K562 (cell line): Measurements from ENCODE around the gene KNDC1. TPM values are rescaled to one million over a fixed set of nuclear protein-coding genes. Genes with fewer than 3 reads are reported as not detected.

Experiments
- ATAC-seq: fragments of 200-7000 bp; cut with Tn5 transposase; 3 replicates; pipeline ENCODE4 v1.9.1; 2020; ENCODE audit warnings: moderate library complexity
- BruUV-seq: library from RNA; stranded (reverse); fragments of 400-500 nt; replicated peaks from 2 replicates; lab custom pipeline; 2021; lab: Mats Ljungman, UMichigan
- CTCF ChIA-PET: fragments of 300-600 bp; formaldehyde crosslinking; extraction: SDS; loops from one replicate; lab custom pipeline; 2021; ENCODE audit warnings: low intra/inter-chr PET ratio; lab: Yijun Ruan, JAX
- POLR2A ChIA-PET: fragments of 300-600, 350-650 bp; sonication (Branson Sonifier 250); formaldehyde crosslinking; extraction: SDS; loops from one replicate; lab custom pipeline; 2021; ENCODE audit warnings: antibody characterized with exemption, inconsistent platforms; lab: Yijun Ruan, JAX
- DNase-seq, 4 experiments: peaks; one replicate each; pipeline versions ENCODE4 v3.0.0 to v3.0.0-alpha.2; 2011 to 2018; ENCODE audit warnings: low spot score in 3 of 4, mixed read lengths in 3 of 4; ENCODE audit errors: extremely low read depth in 1 of 4
- FAIRE-seq: peaks from 2 replicates; lab custom pipeline; 2011; peaks lifted over from hg19 to GRCh38; lab: Jason Lieb, UNC
- H2AFZ ChIP-seq: 2 replicates; pipeline ENCODE4 v1.6.0; 2011; ENCODE audit warnings: low read depth, low read length, control low read depth, inconsistent platforms
- H3K27ac ChIP-seq: fragments of 200-600 bp; 3 replicates; pipeline ENCODE4 v1.8.0; 2011; ENCODE audit warnings: low read depth, mild to moderate bottlenecking, control low read depth, inconsistent platforms, low read length, moderate library complexity, mixed read lengths; ENCODE audit errors: extremely low read depth
- H3K27me3 ChIP-seq, 2 experiments: fragments of 300-600 bp in 1 of 2; 2 replicates in 1 of 2; 3 replicates in 1 of 2; pipeline versions ENCODE4 v1.6.0 to v1.8.0; 2011; ENCODE audit warnings: inconsistent platforms in 2 of 2, low read length in 2 of 2, mild to moderate bottlenecking in 1 of 2, mixed read lengths in 1 of 2, moderate library complexity in 1 of 2; ENCODE audit not compliant: control insufficient read depth in 2 of 2, insufficient read depth in 2 of 2
- H3K36me3 ChIP-seq: fragments of 300-600 bp; 3 replicates; pipeline ENCODE4 v1.8.0; 2011; ENCODE audit warnings: mild to moderate bottlenecking, low read length, inconsistent platforms; ENCODE audit not compliant: control insufficient read depth, insufficient read depth
- H3K4me1 ChIP-seq, 2 experiments: fragments of 200-600 bp in 1 of 2; replicated peaks in 1 of 2; 2 replicates in 1 of 2; 3 replicates in 1 of 2; pipeline versions ENCODE4 v1.5.1 to v1.8.0; 2011; ENCODE audit warnings: inconsistent platforms in 2 of 2, low read length in 2 of 2, mild to moderate bottlenecking in 1 of 2, mixed read lengths in 1 of 2, moderate library complexity in 1 of 2; ENCODE audit not compliant: control insufficient read depth in 2 of 2, insufficient read depth in 2 of 2
- H3K4me2 ChIP-seq: 2 replicates; pipeline ENCODE4 v1.6.1; 2011; ENCODE audit warnings: low read length, control low read depth, inconsistent platforms, mixed read lengths; ENCODE audit not compliant: insufficient read depth
- H3K4me3 ChIP-seq: fragments of 200-600 bp; sonication (generic), shearing (Covaris generic); 2 replicates; pipeline ENCODE4 v1.5.1; 2016; ENCODE audit warnings: control low read depth, inconsistent platforms
- H3K79me2 ChIP-seq: fragments of 200-600 bp; 3 replicates; pipeline ENCODE4 v1.8.0; 2011; ENCODE audit warnings: low read length, inconsistent platforms; ENCODE audit not compliant: control insufficient read depth, insufficient read depth
- H3K9ac ChIP-seq, 2 experiments: 2 replicates each; pipeline versions ENCODE4 v1.6.0 to v1.6.1; 2011; ENCODE audit warnings: low read depth in 2 of 2, low read length in 2 of 2, control low read depth in 1 of 2, inconsistent platforms in 1 of 2, mild to moderate bottlenecking in 1 of 2, mixed read lengths in 1 of 2; ENCODE audit not compliant: insufficient read depth in 1 of 2
- H3K9me1 ChIP-seq: one replicate; pipeline ENCODE4 v1.6.0; 2011; ENCODE audit warnings: inconsistent platforms, mild to moderate bottlenecking, low read length, moderate library complexity; ENCODE audit not compliant: control insufficient read depth, insufficient read depth
- H3K9me3 ChIP-seq: replicated peaks from 2 replicates; pipeline ENCODE4 v1.5.1; 2011; ENCODE audit warnings: low read depth, low read length, inconsistent platforms; ENCODE audit not compliant: control insufficient read depth, insufficient read depth
- H4K20me1 ChIP-seq: replicated peaks from 2 replicates; pipeline ENCODE4 v1.6.1; 2011; ENCODE audit warnings: low read length, inconsistent platforms, mixed read lengths; ENCODE audit not compliant: control insufficient read depth, insufficient read depth
- CREBBP ChIP-seq: IDR thresholded peaks from one replicate; pipeline ENCODE4 v1.6.1; 2012; ENCODE audit warnings: low read depth, mild to moderate bottlenecking, control low read depth, inconsistent platforms, low read length
- DMBX1 ChIP-seq: fragments of 250-450 bp; sonication (Bioruptor Pico); IDR thresholded peaks from 2 replicates; pipeline ENCODE4 v1.8.0; 2022; ENCODE audit warnings: inconsistent platforms, mild to moderate bottlenecking, moderate library complexity, borderline replicate concordance
- FOS ChIP-seq: IDR thresholded peaks from 3 replicates; pipeline ENCODE4 v1.6.1; 2011; ENCODE audit not compliant: insufficient read length; ENCODE audit errors: extremely low read depth
- FOXA1 ChIP-seq: fragments of 450-650 bp; IDR thresholded peaks from 2 replicates; pipeline ENCODE4 v1.6.1; 2016; ENCODE audit warnings: mild to moderate bottlenecking, borderline replicate concordance
- REST ChIP-seq, 2 experiments: fragments of 450-650 bp; formaldehyde crosslinking in 1 of 2; IDR thresholded peaks; 2 replicates each; pipeline versions ENCODE4 v1.4.0 to v1.6.1; 2014 to 2020; ENCODE audit warnings: mild to moderate bottlenecking in 2 of 2, borderline replicate concordance in 1 of 2, low read depth in 1 of 2
- SIX5 ChIP-seq, 2 experiments: IDR thresholded peaks; 2 replicates each; pipeline ENCODE4 v1.6.1; 2011; ENCODE audit warnings: low read length in 2 of 2, borderline replicate concordance in 1 of 2, low read depth in 1 of 2, mild to moderate bottlenecking in 1 of 2, moderate library complexity in 1 of 2; ENCODE audit not compliant: insufficient read depth in 1 of 2
- THRAP3 ChIP-seq: fragments of 450-650 bp; IDR thresholded peaks from 2 replicates; pipeline ENCODE4 v1.6.1; 2016; ENCODE audit warnings: mild to moderate bottlenecking, inconsistent platforms, borderline replicate concordance
- ZC3H8 ChIP-seq: fragments of 450-650 bp; IDR thresholded peaks from 2 replicates; pipeline ENCODE4 v1.6.1; 2017
- ZFPM2 ChIP-seq: fragments of 250-450 bp; sonication (Bioruptor Pico); IDR thresholded peaks from 2 replicates; pipeline ENCODE4 v1.5.1; 2022; ENCODE audit warnings: mild to moderate bottlenecking
- ZNF444 ChIP-seq: fragments of 250-450 bp; sonication (Bioruptor Pico); IDR thresholded peaks from 2 replicates; pipeline ENCODE4 v1.4.0; 2020; ENCODE audit warnings: mild to moderate bottlenecking, moderate library complexity
- WGBS: fragments of 100-300 bp; shearing (Covaris generic); methylation state at CpG from one replicate; pipeline ENCODE4 v1.1.6; 2016; ENCODE audit warnings: low coverage, mixed read lengths; ENCODE audit not compliant: insufficient coverage; ENCODE audit errors: missing lambda C conversion rate; 5-methylcytosine and 5-hydroxymethylcytosine counted together
- in situ Hi-C: fragments of 300-500 bp; cut with MboI; formaldehyde crosslinking; loops from 4 replicates; pipeline ENCODE4 v1.15.0; 2018; ENCODE audit warnings: inconsistent platforms, mixed read lengths
- intact Hi-C: fragments of 100-400 bp; cut with micrococcal nuclease; formaldehyde crosslinking; loops from 2 replicates; pipeline ENCODE4 v1.14.2; 2022
- polyA plus RNA-seq, 8 experiments: library from polyadenylated mRNA; depleted of rRNA in 4 of 8; stranded (reverse) in 5 of 8; unstranded in 3 of 8; fragments of >200 nt; fragmentation: Nextera tagmentation in 2 of 8; fragmentation: Illumina TruSeq in 1 of 8; extraction: Ambion mirVana in 2 of 8; extraction: Trizol in 1 of 8; gene quantifications; 2 replicates each; pipeline versions ENCODE4 v1.2.1 to v1.2.3, GENCODE V29; 2011 to 2014; ENCODE audit warnings: inconsistent platforms in 1 of 8, missing spikeins in 1 of 8
- total RNA-seq, 7 experiments: library from RNA; depleted of rRNA in 6 of 7; stranded (reverse); fragments of >200 nt in 6 of 7; fragmentation: Illumina TruSeq in 2 of 7; extraction: Trizol in 2 of 7; gene quantifications; 2 replicates each; pipeline versions ENCODE4 v1.2.1 to v1.2.3, GENCODE V29; 2011 to 2021; ENCODE audit warnings: low replicate concordance in 1 of 7

The KNDC1 gene
- total and polyA plus RNA-seq, 9 of the 15 experiments (the other 6 are each of a cell fraction or from before 2014, with no cell fraction given), result 0.07 to 0.26 (median 0.11) TPM; not detected in 6

- ChIA-PET POLR2A (interaction anchor here (0.6 to 1.0 kb wide), 4 partner anchors 17 to 304 kb away, joined by 3 to 4 read pairs (median 3); no protein-coding TSS in a partner anchor), CTCF (no interaction called here)
- Histone ChIP-seq H3K79me2 (no peaks in the 10 kb centered on the region), H2AFZ (no peak overlapping the region), H3K27ac (no peak overlapping the region), H3K27me3 (peaks cover 0 to 41% of the 10 kb centered on the region in 2 experiments; a peak in 2 of 5 replicates), H3K9me1 (no peaks in the 10 kb centered on the region), H3K4me2 (0 out of 2 replicates have a peak overlapping the region, but pooled peaks have one; percentile 32), H3K36me3 (no peaks in the 10 kb centered on the region), H3K9ac (no peak overlapping the region), H3K4me3 (no peak overlapping the region), H3K4me1 (peaks cover 0 to 52% of the 10 kb centered on the region in 2 experiments; a peak in 3 of 5 replicates), H3K9me3 (no peaks in the 10 kb centered on the region; the same call in 1 of the 2 replicates), H4K20me1 (no peaks in the 10 kb centered on the region)
- in situ Hi-C loops (no loop called here), intact Hi-C loops (no loop called here)
- no TSS peak for BruUV-seq
- WGBS, result 9% methylated on average over 13 of the region's 29 CpGs
- FAIRE-seq (no peak), DNase-seq (no peak), ATAC-seq (no peak)
- no peak for TF ChIP-seq ZFPM2 (CRISPR knock-in tag)
- no peak for TF ChIP-seq SIX5 (IDR thresholded peaks at IDR 0.05; ENCODE audit: borderline replicate concordance in 1 of 2, insufficient read depth in 1 of 2, low read depth in 1 of 2, low read length in 2 of 2)
- TF ChIP-seq DMBX1 (CRISPR knock-in tag), result no peak
- TF ChIP-seq CREBBP, result no peak
- TF ChIP-seq ZNF444 (CRISPR knock-in tag), result no peak
- no peak for TF ChIP-seq THRAP3
- TF ChIP-seq ZC3H8, result no peak
- TF ChIP-seq FOS, result no peak
- no peak for TF ChIP-seq REST (IDR thresholded peaks at IDR 0.05; ENCODE audit: borderline replicate concordance)
- no peak for TF ChIP-seq REST (CRISPR knock-in tag; IDR thresholded peaks at IDR 0.05; ENCODE audit: low read depth)
- TF ChIP-seq FOXA1, result no peak
Measured at GRCh38 chr10:133160826-133161471, 930 bp downstream of the KNDC1 start.
